ENCODE results near the gene UVRAG.

Gene UVRAG

DNA sequence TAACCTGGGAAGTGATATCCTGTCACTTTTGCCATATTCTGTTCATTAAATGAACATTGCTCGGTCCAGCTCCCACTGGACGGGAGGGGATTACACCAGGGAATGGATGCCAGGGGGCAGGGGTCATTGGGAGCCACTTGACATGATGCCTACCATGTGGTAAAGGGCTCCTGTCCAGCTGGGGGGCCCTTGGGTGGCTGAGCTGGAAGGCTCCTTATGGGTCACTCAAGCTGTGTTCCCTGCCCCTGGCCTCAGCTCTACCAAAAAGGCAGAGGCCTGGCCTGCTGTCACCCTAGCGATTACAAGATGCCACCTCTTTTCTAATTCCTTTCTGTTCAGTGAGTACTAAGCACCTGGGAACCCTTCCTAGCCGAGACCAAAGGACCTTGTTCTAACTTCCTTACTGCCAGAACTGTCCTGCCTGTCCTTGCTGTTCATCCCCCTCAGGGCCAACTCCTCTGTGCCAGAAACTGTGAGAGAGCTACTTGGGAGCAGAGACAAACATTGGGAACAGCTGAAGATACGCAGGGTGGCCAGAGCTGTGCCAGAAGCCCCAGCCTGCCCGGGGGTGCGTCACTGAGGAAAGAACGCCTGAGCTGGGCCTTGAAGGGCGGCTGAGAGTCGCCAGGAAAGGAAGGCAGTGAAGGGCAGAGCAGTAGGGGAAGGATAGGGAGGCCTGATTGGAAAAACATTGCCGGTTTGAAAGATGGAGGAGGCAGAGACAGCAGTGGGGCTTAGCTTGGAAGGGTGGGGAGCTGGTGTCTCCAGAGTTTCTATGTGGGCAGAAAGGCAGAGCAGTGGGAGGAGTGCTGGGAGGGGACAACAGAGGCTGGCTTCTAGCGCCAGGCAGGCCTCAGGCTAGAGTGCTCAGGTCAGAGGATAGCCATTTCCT, 12.7 kb upstream of the UVRAG start:
- in situ Hi-C loops (cut with HindIII; ENCODE audit: low pct_unique_long_range_greater_than_20kb, low sequenced_read_pairs) = no loop called here
- no peak for DNase-seq (ENCODE audit: low read depth in 1 of 2, low spot score in 1 of 2)
- TF ChIP-seq JUND (IDR thresholded peaks at IDR 0.05; ENCODE audit: low read depth) = no peak

DNA sequence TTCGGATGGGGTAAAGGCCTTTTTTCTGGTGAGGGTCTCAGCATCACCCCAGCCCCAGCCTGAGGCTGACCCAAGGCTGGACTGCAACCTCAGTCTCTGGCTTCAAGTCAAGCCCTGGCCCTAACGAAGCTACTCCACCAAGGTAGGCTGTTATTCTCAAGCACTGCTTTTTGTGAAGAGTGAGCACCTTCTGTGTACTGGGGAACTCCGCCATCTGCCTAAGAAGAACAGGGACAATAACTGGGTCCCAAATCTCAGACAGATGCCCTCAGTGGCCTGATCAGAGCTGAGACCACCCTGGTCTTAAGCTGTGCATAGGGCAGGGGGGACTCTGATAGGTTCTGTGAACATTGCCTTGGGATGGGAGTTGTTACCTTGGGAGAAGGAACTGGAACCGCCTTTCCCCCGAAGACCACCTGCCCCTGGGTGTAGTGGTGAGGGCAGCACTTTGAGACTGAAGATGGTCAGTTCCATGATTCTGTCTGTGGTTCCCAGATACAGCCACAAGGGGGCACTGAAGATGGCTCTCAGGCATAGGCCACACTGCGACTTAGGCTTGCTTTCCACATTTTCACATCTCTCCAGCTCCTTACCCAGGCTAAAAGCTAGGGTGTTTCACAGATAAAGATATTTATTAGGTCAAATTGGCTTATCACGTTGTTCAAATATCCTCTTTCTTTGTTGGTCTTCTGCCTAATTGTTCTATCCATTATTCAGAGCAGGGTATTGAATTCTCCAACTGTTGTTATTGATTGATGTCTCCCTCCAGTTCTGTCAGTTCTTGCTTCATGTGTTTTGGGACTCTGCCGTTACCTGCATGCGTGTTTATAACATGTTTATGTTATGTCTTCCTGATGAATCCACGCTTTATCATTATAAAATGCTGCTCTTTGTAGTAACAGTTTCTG, 11.8 kb upstream of the UVRAG start:
- TF ChIP-seq JUND (IDR thresholded peaks at IDR 0.05; ENCODE audit: low read depth) = no peak
- peak; percentile 78 to 81 for DNase-seq (ENCODE audit: low read depth in 1 of 2, low spot score in 1 of 2)
- in situ Hi-C loops (cut with HindIII; ENCODE audit: low pct_unique_long_range_greater_than_20kb, low sequenced_read_pairs) = no loop called here

DNA sequence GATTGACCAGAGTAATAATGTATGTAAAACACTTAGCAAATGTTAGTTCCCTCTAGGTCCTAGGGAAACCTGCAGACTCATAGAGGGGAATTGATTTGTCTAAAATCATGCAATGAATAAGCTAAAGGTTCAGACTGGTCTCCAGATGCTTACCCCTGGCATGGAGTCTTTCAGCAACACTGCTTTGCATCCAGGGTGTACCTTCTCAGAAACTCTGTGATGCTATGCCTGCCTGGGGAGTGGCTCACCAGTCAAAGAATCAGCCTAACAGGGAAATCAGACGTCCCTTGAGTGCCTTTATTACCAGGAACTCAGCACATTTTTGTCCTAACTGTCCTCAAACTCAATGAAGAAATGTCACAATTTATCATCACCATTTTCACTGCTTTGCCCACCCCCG, 5.9 kb upstream of the UVRAG start:
- no peak for TF ChIP-seq JUND (IDR thresholded peaks at IDR 0.05; ENCODE audit: low read depth)
- in situ Hi-C loops (cut with HindIII; ENCODE audit: low pct_unique_long_range_greater_than_20kb, low sequenced_read_pairs) = no loop called here

DNA sequence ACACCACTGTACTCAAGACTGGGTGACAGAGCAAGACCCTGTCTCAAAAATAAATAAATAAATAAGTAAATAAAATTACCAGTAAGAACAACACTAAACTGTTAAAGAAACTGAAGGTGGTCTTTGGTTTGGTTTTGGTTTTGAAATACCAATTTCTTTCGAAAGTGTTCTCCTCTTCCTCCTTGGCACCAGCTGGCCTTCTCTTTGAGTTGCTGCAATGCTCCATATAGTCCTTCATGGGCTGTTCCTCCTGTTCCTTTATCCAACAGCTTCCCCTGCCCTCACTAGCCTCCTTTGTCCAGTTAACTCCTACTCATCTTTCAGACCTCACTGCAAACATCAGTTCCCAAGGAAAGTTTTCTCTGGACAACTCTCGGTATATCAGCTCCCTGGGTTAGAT, 5.0 kb upstream of the UVRAG start:
- in situ Hi-C loops (cut with HindIII; ENCODE audit: low pct_unique_long_range_greater_than_20kb, low sequenced_read_pairs) = no loop called here
- TF ChIP-seq JUND (IDR thresholded peaks at IDR 0.05; ENCODE audit: low read depth) = no peak
- no peak for DNase-seq (ENCODE audit: low read depth in 1 of 2, low spot score in 1 of 2)

More for the DNA sequence above, 5.9 kb upstream of the UVRAG start:
- no peak for DNase-seq (ENCODE audit: low read depth in 1 of 2, low spot score in 1 of 2)

DNA sequence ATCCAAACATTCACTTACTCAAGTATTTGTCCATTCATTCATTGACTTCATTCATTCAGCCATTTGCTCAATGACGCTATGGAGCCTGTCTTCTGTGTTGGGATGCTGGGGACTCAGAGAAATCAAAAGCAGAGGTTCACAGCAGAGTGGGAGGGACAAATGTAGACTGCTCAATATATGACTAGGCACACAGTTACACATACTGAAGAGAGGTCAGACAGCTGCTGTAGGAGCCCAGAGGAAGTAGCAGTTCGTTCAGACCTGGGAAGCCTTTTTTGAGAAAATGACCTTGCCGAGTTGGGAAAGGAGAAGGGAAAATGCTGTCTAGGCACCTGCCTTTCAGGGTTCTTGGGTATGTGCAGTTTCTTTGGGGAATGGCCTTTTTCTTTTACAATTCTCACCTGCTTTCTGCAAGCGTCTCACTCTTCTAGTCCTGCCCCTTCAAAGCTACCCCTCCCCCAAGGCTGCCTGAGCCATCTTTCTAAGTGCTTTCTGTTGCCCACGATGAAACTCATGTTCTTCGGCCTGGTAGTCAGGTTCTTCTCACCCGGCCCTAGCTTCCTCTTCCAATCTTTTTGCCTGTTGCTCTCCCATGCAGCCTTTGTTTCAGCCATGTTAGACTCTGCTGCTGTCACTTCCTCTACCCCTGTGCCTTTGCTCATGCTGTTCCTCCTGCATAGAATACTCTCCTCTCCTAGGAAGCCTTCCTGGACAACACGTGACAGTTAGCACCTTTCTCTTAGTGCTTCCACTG, 4.2 kb upstream of the UVRAG start:
- no peak for DNase-seq (ENCODE audit: low read depth in 1 of 2, low spot score in 1 of 2)
- in situ Hi-C loops (cut with HindIII; ENCODE audit: low pct_unique_long_range_greater_than_20kb, low sequenced_read_pairs) = no loop called here
- TF ChIP-seq JUND (IDR thresholded peaks at IDR 0.05; ENCODE audit: low read depth) = no peak

DNA sequence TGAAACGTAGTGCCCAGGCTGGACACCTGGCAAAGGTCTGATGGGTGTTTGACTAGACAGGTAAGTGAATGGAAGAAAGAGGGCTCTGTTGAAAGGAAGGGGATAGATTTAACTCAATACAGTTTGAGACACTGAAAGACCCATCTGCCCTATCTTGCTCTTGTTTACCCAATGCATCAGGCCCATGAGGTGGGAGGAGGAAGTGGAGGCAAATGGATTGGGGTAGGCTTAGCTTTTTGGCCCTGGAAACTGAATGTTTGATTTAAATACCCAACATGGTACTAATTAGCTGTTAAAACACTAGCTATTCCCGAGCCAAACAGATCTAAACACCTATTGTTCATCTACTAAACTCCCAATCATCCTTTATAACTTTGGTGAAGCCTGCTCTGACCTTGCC, 3.5 kb upstream of the UVRAG start:
- no peak for TF ChIP-seq JUND (IDR thresholded peaks at IDR 0.05; ENCODE audit: low read depth)
- in situ Hi-C loops (cut with HindIII; ENCODE audit: low pct_unique_long_range_greater_than_20kb, low sequenced_read_pairs) = no loop called here
- no peak for DNase-seq (ENCODE audit: low read depth in 1 of 2, low spot score in 1 of 2)

DNA sequence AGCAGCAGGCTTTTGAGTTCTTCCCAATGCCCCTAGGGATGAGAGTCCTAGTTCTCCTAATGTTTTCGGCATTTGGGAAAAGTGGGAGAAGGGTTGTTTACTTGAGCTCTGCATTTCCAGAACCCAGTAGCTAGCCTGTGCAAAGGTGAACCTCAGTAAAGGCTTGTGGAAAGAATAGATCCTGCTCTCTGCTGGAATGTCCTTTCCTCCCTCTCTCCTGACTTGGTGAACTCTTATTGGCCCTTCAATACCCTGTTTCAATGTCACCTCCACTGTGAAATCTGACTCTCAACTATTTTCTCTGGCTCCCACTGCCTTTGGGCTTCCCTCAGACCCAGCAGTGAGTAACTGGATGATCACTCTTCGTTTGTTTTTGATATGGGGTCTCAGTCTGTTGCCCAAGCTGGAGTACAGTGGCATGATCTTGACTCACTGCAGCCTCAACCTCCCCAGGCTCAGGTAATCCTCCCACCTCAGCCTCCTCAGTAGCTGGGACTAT, 2.4 kb upstream of the UVRAG start:
- in situ Hi-C loops (cut with HindIII; ENCODE audit: low pct_unique_long_range_greater_than_20kb, low sequenced_read_pairs) = no loop called here
- no peak for TF ChIP-seq JUND (IDR thresholded peaks at IDR 0.05; ENCODE audit: low read depth)
- DNase-seq (ENCODE audit: low read depth in 1 of 2, low spot score in 1 of 2) = no peak

DNA sequence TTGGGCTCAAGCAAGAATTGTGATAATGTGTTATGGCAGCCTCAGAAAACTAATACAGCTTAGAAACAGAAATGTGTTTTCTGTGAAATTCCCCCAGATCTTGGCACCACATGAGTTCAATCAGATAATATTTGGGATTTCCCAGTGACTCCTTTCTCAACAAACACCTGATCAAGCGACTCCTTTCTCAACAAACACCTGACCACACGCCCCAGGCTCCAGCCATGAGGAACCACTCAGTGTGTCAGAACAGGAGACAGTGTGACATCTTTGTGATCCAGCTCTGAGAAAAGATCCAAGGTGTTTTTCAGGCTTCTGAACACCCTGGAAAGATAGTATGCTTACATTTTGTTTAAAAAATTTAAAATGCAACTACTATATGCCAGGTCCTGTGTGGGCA, 1.9 kb upstream of the UVRAG start:
- in situ Hi-C loops (cut with HindIII; ENCODE audit: low pct_unique_long_range_greater_than_20kb, low sequenced_read_pairs) = no loop called here
- peak in 1 of 2 experiments; percentile 63 for DNase-seq (ENCODE audit: low read depth in 1 of 2, low spot score in 1 of 2)
- TF ChIP-seq JUND (IDR thresholded peaks at IDR 0.05; ENCODE audit: low read depth) = no peak

DNA sequence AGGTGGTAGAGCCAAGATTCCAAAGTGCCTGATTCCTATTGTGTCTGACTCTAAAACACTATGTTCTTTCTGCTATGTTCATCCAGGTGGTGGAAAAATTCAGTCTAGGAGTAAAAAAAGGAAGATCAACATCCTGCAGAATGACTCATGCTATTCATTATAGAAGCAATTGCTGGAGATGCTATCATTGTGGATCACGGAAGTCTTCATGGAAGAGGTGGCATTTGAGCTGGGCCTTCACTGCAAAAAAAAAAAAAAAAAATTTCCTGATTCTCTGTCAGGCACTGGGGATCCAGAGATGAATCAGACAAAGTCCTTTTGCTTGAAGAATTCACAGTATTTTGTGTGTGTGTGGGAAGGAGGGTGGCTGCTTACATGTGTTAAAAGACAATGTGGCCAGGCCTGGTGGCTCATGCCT, 1.4 kb upstream of the UVRAG start:
- DNase-seq (ENCODE audit: low read depth in 1 of 2, low spot score in 1 of 2) = peak in 1 of 2 experiments; percentile 52
- in situ Hi-C loops (cut with HindIII; ENCODE audit: low pct_unique_long_range_greater_than_20kb, low sequenced_read_pairs) = no loop called here
- TF ChIP-seq JUND (IDR thresholded peaks at IDR 0.05; ENCODE audit: low read depth) = no peak

DNA sequence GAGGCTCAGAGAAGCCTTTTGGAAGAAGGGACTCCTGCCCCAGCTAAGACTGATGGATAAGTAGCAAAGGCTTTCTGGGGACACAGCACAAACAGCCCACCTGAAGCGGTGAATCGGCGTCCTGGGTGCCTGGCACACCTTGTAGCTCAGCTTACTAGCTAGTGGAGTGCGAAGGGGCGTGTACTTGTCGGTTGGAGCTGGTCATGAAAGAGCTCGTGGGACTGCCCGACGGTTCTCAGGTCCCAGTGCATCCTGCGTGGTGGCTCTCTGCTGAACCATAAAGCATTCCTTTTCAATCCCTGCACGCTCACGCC, 690 bp upstream of the UVRAG start:
- in situ Hi-C loops (cut with HindIII; ENCODE audit: low pct_unique_long_range_greater_than_20kb, low sequenced_read_pairs) = no loop called here
- TF ChIP-seq JUND (IDR thresholded peaks at IDR 0.05; ENCODE audit: low read depth) = no peak
- DNase-seq (ENCODE audit: low read depth in 1 of 2, low spot score in 1 of 2) = no peak

DNA sequence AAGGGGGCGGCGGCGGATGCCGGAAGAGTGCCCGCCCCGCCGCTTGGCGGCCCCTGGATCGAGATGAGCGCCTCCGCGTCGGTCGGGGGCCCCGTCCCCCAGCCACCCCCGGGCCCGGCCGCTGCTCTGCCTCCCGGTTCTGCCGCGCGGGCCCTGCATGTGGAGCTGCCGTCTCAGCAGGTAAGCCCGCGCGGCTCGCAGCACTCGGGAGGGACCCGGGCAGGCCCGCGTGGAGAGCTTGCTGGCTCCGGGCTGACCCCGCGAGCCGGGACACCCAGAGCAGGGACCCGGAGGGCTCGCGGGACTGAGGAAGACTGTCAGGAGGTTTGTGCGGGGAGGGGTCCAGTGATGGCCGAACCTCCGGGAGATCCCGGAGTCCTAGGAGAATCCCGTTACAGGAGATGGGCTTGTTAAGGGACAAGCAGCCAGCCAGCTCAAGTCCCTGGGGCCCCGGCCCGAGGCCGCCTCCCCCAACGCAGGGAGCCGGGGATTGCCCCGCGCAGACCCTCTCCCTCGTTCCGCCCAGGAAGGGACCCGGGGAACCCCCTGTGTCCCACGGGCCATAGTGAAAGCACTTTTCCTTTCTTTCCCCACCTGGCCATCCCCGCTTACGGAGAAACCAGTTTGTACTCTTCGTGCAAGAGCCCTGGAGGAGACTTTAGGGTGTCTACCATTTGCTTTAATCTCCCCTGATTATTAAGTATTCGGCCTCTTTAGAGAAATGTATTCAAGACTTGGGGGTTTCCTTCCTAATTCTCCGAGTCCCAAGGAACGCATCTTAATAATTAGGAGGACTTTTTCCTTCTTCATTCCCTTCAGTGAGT, 547 bp downstream of the UVRAG start:
- in situ Hi-C loops (cut with HindIII; ENCODE audit: low pct_unique_long_range_greater_than_20kb, low sequenced_read_pairs) = no loop called here
- peak; percentile 45 to 55 for DNase-seq (ENCODE audit: low read depth in 1 of 2, low spot score in 1 of 2)
- no peak for TF ChIP-seq JUND (IDR thresholded peaks at IDR 0.05; ENCODE audit: low read depth)
